WERI-Rb-1 (cell line): Measurements from ENCODE around the gene ADGRL4.

ENCODE experiments used
- DNase-seq: peaks from one replicate; pipeline ENCODE4 v3.0.0-alpha.2; 2020
- H3K27ac ChIP-seq: fragments of 250-450 bp; sonication (Bioruptor Pico); 2 replicates; pipeline ENCODE4 v1.5.1; 2020; ENCODE audit warnings: mild to moderate bottlenecking, moderate library complexity
- H3K27me3 ChIP-seq: fragments of 250-450 bp; sonication (Bioruptor Pico); 2 replicates; pipeline ENCODE4 v1.5.1; 2021; ENCODE audit warnings: mild to moderate bottlenecking, low read depth, moderate library complexity; ENCODE audit not compliant: insufficient read depth, severe bottlenecking
- H3K36me3 ChIP-seq: fragments of 250-450 bp; sonication (Bioruptor Pico); 2 replicates; pipeline ENCODE4 v1.5.1; 2020; ENCODE audit warnings: mild to moderate bottlenecking, moderate library complexity
- H3K4me3 ChIP-seq: 2 replicates; pipeline ENCODE4 v1.5.1; 2011; ENCODE audit warnings: low read depth, mild to moderate bottlenecking, control low read depth, low read length
- H3K9me3 ChIP-seq: fragments of 250-450 bp; sonication (Bioruptor Pico); 2 replicates; pipeline ENCODE4 v1.5.1; 2021; ENCODE audit warnings: mild to moderate bottlenecking, moderate library complexity; ENCODE audit not compliant: severe bottlenecking
- TF ChIP-seq, protein P1 (sequence below): IDR thresholded peaks from 2 replicates; pipeline ENCODE4 v1.5.1; 2011; ENCODE audit warnings: low read depth, mild to moderate bottlenecking, control low read depth, inconsistent platforms, low read length

ADGRL4 gene

DNA sequence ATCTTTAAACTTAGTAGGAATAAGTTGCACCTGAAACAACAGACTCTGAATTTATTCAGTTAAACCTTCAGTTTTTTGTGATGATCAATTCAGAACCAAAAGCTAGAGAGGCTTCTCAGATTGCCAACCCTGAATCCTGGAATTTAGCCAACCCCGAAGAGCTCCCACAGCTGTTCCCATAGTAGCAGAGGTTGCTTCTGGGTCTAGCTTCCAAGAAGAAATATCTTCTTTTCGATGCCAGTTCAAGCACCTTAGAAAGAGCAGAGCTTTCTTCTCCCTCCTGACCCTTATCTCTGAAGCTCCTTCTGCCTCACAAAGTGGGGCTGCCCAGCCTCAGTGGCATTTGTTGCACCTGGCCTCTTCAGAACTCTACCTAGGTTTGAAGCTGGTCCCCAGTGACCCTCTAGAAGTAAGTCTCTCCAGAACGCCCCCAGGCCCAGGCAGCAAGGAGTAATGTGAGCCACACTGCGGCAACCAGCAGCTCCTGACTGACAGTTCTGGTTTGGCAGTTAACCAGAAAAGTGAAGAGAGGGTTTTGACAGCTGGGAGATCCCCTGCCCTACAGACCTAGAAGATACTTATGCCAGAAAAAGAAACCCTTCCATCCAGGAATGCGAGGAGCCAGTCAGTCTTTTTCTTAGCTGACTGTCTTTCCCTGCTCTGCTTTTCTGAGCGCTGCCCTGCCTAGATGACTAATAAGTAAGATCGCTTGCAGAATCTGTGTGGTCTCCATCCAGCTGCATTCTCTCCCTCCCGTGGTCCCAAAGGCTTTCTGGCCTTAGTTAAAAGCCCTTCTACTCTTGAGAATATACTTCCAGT is 165.9 kb downstream of the ADGRL4 start:
- H3K27ac ChIP-seq: no peak overlapping the region
- H3K9me3 ChIP-seq: no peaks in the 10 kb centered on the region
- no peaks in the 10 kb centered on the region for H3K36me3 ChIP-seq
- DNase-seq: peak; percentile 11
- H3K27me3 ChIP-seq: no peaks in the 10 kb centered on the region
- TF ChIP-seq, protein P1, sequence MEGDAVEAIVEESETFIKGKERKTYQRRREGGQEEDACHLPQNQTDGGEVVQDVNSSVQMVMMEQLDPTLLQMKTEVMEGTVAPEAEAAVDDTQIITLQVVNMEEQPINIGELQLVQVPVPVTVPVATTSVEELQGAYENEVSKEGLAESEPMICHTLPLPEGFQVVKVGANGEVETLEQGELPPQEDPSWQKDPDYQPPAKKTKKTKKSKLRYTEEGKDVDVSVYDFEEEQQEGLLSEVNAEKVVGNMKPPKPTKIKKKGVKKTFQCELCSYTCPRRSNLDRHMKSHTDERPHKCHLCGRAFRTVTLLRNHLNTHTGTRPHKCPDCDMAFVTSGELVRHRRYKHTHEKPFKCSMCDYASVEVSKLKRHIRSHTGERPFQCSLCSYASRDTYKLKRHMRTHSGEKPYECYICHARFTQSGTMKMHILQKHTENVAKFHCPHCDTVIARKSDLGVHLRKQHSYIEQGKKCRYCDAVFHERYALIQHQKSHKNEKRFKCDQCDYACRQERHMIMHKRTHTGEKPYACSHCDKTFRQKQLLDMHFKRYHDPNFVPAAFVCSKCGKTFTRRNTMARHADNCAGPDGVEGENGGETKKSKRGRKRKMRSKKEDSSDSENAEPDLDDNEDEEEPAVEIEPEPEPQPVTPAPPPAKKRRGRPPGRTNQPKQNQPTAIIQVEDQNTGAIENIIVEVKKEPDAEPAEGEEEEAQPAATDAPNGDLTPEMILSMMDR: no peak
- no peak overlapping the region for H3K4me3 ChIP-seq
